Cardiac fibroblast (primary cell): Measurements from ENCODE around the gene THSD4.
"Not testable (repeated sequence)": the region's sequence is repeated elsewhere in the genome, so short reads cannot be mapped to it uniquely, and the experiment has no call there.

Source experiments
- DNase-seq, 2 donors: peaks; one replicate each; pipeline versions ENCODE4 v3.0.0 to v3.0.0-alpha.2; 2010; ENCODE audit warnings: low read depth in 2 of 2
- H3K4me3 ChIP-seq, 2 donors: replicated peaks in 1 of 2; 1 replicate in 1 of 2; 2 replicates in 1 of 2; pipeline ENCODE4 v1.5.1; 2011; ENCODE audit warnings: low read depth in 2 of 2, low read length in 2 of 2, mild to moderate bottlenecking in 2 of 2, moderate library complexity in 1 of 2
- TF ChIP-seq, protein P1 (sequence below): IDR thresholded peaks from one replicate; pipeline ENCODE4 v1.5.1; 2011; ENCODE audit warnings: low read depth, mild to moderate bottlenecking, low read length, inconsistent platforms

The THSD4 gene

DNA sequence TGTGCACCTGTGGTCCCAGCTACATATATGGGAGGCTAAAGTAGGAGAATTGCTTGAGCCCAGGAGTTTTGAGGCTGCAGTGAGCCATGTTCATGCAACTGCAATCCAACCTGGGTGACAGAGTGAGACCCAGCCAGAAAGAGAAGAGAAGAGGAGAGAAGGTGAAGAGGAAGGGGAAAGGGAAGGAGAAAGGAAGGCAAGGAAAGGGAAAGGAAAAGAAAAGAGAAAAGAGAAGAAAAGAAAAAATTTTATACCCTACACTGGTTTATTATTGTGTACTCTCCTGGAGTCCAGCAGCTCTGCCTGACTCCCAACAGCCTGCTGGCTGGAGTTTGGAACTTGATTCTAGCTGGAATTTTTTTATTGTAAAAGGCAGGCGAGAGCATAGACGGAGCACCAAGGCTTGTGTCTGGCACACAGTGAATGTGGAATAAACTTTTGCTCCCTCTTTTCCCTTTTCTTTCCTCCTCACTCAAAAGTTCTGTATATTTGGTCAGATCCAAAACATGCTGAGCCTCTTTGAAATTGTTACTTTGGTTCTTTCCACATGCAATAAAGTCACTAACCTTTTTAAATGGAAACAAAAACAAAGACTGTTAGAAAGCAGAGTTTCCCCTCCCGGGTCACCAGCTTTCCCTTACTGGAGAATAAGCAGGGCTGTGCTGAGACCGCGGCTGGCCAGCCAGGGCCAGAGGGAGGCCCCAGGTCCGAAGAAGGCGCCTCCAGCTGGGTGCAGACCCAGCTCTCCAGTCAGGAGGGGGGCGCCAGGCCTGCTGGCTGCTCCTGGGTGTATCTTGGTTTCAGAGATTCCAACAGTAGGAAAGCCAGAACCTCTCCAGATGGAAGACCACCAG is 9.9 kb downstream of the THSD4 start:
- TF ChIP-seq, protein P1, sequence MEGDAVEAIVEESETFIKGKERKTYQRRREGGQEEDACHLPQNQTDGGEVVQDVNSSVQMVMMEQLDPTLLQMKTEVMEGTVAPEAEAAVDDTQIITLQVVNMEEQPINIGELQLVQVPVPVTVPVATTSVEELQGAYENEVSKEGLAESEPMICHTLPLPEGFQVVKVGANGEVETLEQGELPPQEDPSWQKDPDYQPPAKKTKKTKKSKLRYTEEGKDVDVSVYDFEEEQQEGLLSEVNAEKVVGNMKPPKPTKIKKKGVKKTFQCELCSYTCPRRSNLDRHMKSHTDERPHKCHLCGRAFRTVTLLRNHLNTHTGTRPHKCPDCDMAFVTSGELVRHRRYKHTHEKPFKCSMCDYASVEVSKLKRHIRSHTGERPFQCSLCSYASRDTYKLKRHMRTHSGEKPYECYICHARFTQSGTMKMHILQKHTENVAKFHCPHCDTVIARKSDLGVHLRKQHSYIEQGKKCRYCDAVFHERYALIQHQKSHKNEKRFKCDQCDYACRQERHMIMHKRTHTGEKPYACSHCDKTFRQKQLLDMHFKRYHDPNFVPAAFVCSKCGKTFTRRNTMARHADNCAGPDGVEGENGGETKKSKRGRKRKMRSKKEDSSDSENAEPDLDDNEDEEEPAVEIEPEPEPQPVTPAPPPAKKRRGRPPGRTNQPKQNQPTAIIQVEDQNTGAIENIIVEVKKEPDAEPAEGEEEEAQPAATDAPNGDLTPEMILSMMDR, result no peak
- DNase-seq, result no peak
- H3K4me3 ChIP-seq, result no peak overlapping the region

DNA sequence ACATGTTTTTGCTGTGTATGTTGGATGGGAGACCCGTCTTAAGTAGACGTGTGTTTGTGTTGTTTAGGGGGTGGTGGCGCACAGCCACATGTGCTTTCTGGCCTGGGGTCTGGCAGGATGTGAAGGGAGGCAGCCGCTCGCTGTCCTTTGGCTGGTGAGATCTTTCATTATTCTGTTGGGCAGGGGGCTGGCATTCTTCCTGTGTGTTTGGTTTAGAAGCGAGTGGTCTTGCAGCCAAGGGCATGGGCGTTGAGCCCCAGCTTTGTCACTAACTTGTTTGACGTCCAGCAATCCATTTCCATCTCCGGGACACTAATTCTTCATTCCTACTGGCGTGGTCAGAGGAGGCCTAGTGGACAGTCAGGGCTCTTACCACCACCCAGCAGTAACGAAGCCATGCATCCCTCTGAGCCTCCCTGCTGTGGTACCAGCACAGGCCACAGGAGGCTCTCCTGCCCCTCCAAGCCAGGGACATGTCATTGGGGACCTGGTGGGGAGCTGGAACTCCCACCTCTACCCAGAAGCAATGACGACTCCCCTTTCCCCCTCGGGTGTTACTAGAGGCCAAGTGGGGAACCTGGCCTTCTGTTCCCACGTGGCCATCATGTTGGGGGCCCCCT is 10.7 kb downstream of the THSD4 start:
- DNase-seq, result no peak
- TF ChIP-seq, protein P1, result peak; percentile 41
- H3K4me3 ChIP-seq, result no peak overlapping the region

DNA sequence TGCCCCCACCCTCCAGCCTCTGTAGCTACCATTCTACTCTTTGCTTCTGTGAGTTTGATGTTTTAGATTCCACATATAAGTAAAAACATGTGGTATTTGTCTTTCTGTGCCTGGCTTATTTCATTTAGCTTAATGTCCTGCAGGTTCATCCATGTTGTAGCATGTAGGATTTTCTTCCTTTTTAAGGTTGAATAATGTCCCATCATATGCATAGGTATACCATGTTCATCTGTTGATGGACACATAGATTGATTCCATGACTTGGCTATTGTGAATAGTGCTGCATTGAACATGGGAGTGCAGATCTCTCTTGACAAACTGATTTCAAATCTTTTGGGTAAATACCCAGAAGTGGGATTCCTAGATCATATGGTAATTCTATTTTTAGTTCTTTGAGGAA is 11.8 kb downstream of the THSD4 start:
- H3K4me3 ChIP-seq, result no peak overlapping the region
- DNase-seq, result no peak
- TF ChIP-seq, protein P1, result no peak

DNA sequence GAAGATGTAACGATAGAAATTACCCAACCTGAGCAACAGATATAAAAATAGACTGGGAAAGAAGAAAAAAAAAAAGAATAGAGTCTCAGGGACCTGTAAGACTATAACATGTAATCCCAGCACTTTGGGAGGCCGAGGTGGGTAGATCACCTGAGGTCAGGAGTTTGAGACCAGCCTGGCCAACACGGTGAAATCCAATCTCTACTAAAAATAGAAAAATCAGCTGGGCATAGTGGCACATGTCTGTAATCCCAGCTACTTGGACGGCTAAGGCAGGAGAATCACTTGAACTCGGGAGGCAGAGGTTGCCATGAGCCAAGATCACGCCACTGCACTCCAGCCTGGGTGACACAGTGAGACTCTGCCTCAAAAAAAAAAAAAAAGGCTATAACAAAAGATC is 12.9 kb downstream of the THSD4 start:
- H3K4me3 ChIP-seq, DNase-seq: not testable (repeated sequence)

DNA sequence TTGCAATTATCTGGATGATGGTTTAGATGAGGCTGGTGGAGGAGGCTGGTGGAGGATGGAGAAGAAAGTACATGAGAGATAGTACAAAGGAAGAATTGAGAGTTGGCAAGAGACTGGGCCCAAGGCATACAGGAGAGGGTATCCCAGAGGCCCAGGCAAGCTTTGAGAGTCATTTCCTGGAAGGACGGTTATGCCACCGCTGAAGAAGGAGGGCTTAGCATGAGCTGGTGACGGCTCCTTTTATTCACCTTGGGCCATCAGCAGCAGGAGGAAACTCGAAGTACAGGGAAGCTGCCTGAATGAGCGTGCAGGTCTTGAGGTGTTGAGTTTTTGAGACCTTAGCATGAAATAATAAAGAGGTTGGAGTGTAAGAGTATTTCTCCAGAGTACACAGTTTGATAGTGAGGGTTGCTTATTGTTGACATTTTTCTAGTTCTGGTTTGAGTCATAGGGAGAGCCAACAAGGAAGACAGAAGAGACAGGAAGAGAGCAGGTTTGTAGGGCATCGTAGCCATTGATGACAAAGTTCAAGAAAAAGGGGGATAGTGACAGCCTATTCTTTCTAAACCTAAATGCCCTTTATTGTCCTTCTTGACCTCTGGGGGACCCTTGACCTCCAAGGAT is 13.8 kb downstream of the THSD4 start:
- H3K4me3 ChIP-seq, result no peak overlapping the region
- peak in 1 of 2 donors; percentile 35 for DNase-seq
- TF ChIP-seq, protein P1, result no peak

DNA sequence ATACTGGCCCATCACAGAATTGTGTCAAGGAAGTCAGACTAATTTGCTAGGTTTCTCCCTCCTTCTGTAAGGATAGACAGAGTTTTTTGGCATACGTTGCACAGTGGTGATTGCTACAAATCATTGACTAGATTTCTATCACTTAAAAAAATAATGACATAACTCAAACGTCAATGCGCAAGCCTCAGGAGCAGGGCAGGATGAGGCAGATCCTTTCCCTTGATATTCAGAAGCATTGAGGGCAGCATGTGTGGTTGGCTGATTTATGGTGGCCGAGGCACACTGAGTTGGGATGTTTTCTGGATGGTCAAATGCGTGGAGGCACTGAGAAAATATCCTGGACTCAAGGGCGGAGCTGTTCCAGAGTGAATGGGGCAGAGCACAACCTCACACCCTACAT is 14.4 kb downstream of the THSD4 start:
- TF ChIP-seq, protein P1, result no peak
- no peak for DNase-seq
- no peak overlapping the region for H3K4me3 ChIP-seq

DNA sequence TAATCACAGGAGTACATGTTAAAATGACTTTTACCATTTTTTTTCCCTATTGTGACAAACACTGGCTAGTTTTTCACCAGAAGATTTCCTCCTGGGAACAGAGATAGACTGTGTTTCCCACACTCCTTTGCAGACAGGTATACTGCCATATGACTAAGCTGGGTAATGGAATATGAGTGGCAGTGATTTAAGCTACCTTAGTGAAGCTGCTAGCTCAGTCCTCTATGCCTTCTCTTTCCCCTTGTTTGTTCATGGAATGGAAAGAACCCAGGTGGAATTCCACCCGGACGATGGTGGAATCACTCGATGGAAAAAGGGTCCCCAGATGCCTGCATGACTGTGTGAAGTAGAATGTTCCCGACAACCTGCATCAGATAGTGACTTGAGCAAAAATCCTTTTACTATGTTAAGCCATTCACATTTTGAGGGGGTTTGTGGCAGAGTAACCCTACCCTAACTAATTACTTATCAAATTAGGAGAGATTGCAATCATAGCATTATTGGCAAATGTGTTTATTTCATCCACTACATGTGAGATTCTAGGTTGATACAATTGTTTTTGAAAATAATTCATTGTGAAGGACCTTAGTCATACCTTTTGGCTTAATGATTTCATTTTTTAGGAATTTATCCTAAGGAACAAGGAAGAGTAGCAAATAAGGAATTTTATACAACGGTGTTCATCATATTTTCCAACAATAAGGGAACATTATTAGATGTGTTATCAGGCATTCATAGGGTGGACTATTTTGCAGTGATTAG is 16.5 kb downstream of the THSD4 start:
- DNase-seq, result peak in 1 of 2 donors; percentile 49
- H3K4me3 ChIP-seq, result no peak overlapping the region
- TF ChIP-seq, protein P1, result no peak
